Chondrocyte (in vitro differentiated cells): Measurements from ENCODE around the gene KCNH8. TPM values are rescaled to one million over a fixed set of nuclear protein-coding genes. Genes with fewer than 3 reads are reported as not detected.

Experiments used
- DNase-seq: peaks from one replicate; pipeline ENCODE4 v3.0.0; 2021; ENCODE audit warnings: mixed read lengths, low spot score
- H3K27ac Mint-ChIP-seq: one replicate; pipeline ENCODE4 v1.8.0; 2021; ENCODE audit warnings: mild to moderate bottlenecking, moderate library complexity, mixed read lengths; ENCODE audit not compliant: unreplicated experiment
- H3K27me3 Mint-ChIP-seq: 2 replicates; pipeline ENCODE4 v1.8.0; 2021; ENCODE audit warnings: low read depth, mixed read lengths
- H3K36me3 Mint-ChIP-seq: 2 replicates; pipeline ENCODE4 v1.8.0; 2021; ENCODE audit warnings: low read depth, mixed read lengths
- H3K4me1 Mint-ChIP-seq: 2 replicates; pipeline ENCODE4 v1.8.0; 2021; ENCODE audit warnings: low read depth, mild to moderate bottlenecking, mixed read lengths
- H3K4me3 Mint-ChIP-seq: one replicate; pipeline ENCODE4 v1.8.0; 2021; ENCODE audit warnings: mild to moderate bottlenecking, moderate library complexity, mixed read lengths; ENCODE audit not compliant: unreplicated experiment
- H3K9me3 Mint-ChIP-seq: 2 replicates; pipeline ENCODE4 v1.8.0; 2021; ENCODE audit warnings: low read depth, mixed read lengths
- CTCF ChIP-seq: fragments of 200-600 bp; sonication (generic); IDR thresholded peaks from 2 replicates; pipeline ENCODE4 v1.5.0; 2021; ENCODE audit warnings: antibody characterized with exemption, mild to moderate bottlenecking, moderate library complexity
- total RNA-seq: library from RNA; stranded (reverse); gene quantifications from 3 replicates; pipeline ENCODE4 v1.2.1, GENCODE V29; 2021

Gene KCNH8
- total RNA-seq, 1 donor from 2014 or later, result not detected

DNA sequence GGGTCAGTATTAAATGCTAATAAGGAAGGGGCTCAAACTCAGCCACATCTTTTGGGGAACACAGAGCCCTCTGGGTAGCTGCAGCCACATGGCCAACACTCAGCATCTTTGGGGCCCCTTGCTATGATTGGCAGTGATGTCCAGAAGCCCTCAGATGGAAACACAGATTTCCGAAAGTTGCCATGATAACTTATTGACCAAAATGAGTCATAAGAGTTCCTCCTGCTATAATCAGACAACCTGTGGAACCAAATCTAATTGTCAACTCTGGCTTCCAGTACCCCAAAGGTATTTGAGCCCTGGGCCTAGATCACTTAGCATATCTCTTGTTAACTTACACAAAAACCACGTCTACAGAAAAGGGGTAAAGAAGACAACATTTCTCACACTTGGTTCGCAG lies 392.2 kb downstream of the KCNH8 start:
- Mint-ChIP-seq H3K27me3 (peaks cover 5% of the 10 kb centered on the region), H3K4me1 (no peaks in the 10 kb centered on the region), H3K4me3 (no peak overlapping the region), H3K36me3 (no peaks in the 10 kb centered on the region), H3K9me3 (no peaks in the 10 kb centered on the region), H3K27ac (no peak overlapping the region)
- DNase-seq, result no peak
- TF ChIP-seq CTCF, result no peak

DNA sequence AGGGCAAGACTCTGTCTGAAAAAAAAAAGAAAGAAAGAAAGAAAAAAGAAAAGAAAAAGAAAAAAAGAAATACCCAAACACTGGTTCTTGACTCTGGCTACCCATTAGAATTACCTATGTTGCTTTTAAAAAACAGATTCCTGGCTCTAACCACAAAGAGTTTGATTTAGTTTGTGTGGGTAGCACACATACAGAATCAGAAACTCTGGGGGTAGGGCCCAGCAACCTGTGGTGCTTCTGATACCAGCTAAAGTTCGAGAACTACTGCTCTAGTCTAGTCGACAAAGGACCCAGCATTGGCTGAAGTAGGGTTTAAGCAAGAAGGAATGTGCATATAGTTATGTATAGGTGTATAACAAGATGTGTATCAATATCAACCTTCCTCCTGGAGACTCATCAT lies 393.0 kb downstream of the KCNH8 start:
- H3K27ac Mint-ChIP-seq, result no peak overlapping the region
- no peak for DNase-seq
- no peaks in the 10 kb centered on the region for H3K9me3 Mint-ChIP-seq
- H3K4me3 Mint-ChIP-seq, result no peak overlapping the region
- no peaks in the 10 kb centered on the region for H3K4me1 Mint-ChIP-seq
- H3K27me3 Mint-ChIP-seq, result peaks cover 5% of the 10 kb centered on the region
- H3K36me3 Mint-ChIP-seq, result no peaks in the 10 kb centered on the region
- no peak for TF ChIP-seq CTCF

- Mint-ChIP-seq H3K27ac (no peak overlapping the region), H3K4me3 (no peak overlapping the region), H3K27me3 (peaks cover 5% of the 10 kb centered on the region), H3K36me3 (no peaks in the 10 kb centered on the region), H3K9me3 (no peaks in the 10 kb centered on the region), H3K4me1 (no peaks in the 10 kb centered on the region)
- peak; percentile 64 for TF ChIP-seq CTCF
- no peak for DNase-seq
These were observed 395.0 kb downstream of the KCNH8 start for GRCh38 chr3:19543212-19543841.

- Mint-ChIP-seq H3K4me3 (no peak overlapping the region), H3K9me3 (peaks cover 13% of the 10 kb centered on the region), H3K4me1 (no peaks in the 10 kb centered on the region), H3K27me3 (no peaks in the 10 kb centered on the region), H3K36me3 (no peaks in the 10 kb centered on the region), H3K27ac (no peak overlapping the region)
- TF ChIP-seq CTCF, result no peak
- no peak for DNase-seq
These were observed 399.6 kb downstream of the KCNH8 start for GRCh38 chr3:19547665-19548464.

GRCh38 chr3:19559724-19560442 lies 411.6 kb downstream of the KCNH8 start:
- no peak overlapping the region for H3K27ac Mint-ChIP-seq
- no peaks in the 10 kb centered on the region for H3K27me3 Mint-ChIP-seq
- H3K36me3 Mint-ChIP-seq, result no peaks in the 10 kb centered on the region
- no peaks in the 10 kb centered on the region for H3K4me1 Mint-ChIP-seq
- no peak for TF ChIP-seq CTCF
- no peak for DNase-seq
- no peak overlapping the region for H3K4me3 Mint-ChIP-seq
- peaks cover 25% of the 10 kb centered on the region for H3K9me3 Mint-ChIP-seq
